ENCODE results near the gene IKZF5.

- TF ChIP-seq IRF1 (CRISPR knock-in tag; IDR thresholded peaks at IDR 0.05; ENCODE audit: borderline replicate concordance) (no peak), POLR2A (conservative IDR thresholded peaks at IDR 0.05) (no peak), ZNF512 (tag; IDR thresholded peaks at IDR 0.05) (no peak), CTCF (IDR thresholded peaks at IDR 0.05 in 2 of 3, conservative IDR thresholded peaks at IDR 0.05 in 1 of 3; ENCODE audit: insufficient read depth in 2 of 3, low read depth in 1 of 3, low read length in 3 of 3) (no peak), PREB (CRISPR knock-in tag; IDR thresholded peaks at IDR 0.05) (no peak), PRPF4 (IDR thresholded peaks at IDR 0.05; ENCODE audit: insufficient read depth, low read depth, low read length, poor library complexity, severe bottlenecking) (no peak), ZFP91 (CRISPR knock-in tag; IDR thresholded peaks at IDR 0.05) (no peak), CHD2 (IDR thresholded peaks at IDR 0.05; ENCODE audit: low read depth, low read length) (no peak), PHF20 (IDR thresholded peaks at IDR 0.05; ENCODE audit: partially characterized antibody) (no peak), ZBTB7A (IDR thresholded peaks at IDR 0.05; ENCODE audit: borderline replicate concordance, control insufficient read depth, low read depth, low read length) (no peak), MYNN (IDR thresholded peaks at IDR 0.05) (no peak), MYNN (CRISPR knock-in tag; IDR thresholded peaks at IDR 0.05) (no peak)
- TF ChIP-seq, protein P1, sequence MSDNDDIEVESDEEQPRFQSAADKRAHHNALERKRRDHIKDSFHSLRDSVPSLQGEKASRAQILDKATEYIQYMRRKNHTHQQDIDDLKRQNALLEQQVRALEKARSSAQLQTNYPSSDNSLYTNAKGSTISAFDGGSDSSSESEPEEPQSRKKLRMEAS (CRISPR knock-in tag; IDR thresholded peaks at IDR 0.05): no peak
- TF ChIP-seq, protein P2, sequence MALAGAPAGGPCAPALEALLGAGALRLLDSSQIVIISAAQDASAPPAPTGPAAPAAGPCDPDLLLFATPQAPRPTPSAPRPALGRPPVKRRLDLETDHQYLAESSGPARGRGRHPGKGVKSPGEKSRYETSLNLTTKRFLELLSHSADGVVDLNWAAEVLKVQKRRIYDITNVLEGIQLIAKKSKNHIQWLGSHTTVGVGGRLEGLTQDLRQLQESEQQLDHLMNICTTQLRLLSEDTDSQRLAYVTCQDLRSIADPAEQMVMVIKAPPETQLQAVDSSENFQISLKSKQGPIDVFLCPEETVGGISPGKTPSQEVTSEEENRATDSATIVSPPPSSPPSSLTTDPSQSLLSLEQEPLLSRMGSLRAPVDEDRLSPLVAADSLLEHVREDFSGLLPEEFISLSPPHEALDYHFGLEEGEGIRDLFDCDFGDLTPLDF (CRISPR knock-in tag; IDR thresholded peaks at IDR 0.05): no peak
Observed at GRCh38 chr10:123011987-123012386, 3.4 kb upstream of the IKZF5 start.

Data from K562 (cell line).